HG02610 (cell line): ENCODE data around the gene MCRIP1.
"Not testable (repeated sequence)": the region's sequence is repeated elsewhere in the genome, so short reads cannot be mapped to it uniquely, and the experiment has no call there.

Source experiments
- ATAC-seq: cut with Tn5 transposase; IDR thresholded peaks from one replicate; pipeline ENCODE4 v1.9.1; 2021; ENCODE audit warnings: mild to moderate bottlenecking, moderate library complexity; ENCODE audit not compliant: unreplicated experiment

The MCRIP1 gene

DNA sequence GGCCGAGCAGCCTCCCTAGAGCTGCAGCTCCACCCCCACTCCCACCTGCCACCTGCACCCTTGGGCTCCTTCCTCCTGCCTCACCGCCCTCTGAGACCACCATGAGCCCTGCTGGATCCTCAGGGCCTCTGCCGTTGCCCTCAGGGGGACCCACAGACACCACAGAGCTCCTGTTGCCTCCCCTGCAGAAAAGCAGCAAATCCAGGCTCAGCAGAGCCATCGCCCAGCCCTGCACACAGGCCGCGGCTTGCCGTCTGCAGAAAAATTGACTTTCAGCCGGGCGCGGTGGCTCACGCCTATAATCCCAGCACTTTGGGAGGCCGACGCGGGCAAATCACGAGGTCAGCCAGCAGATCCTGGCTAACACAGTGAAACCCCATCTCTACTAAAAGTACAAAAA is 8.8 kb upstream of the MCRIP1 start:
- no peak for ATAC-seq

DNA sequence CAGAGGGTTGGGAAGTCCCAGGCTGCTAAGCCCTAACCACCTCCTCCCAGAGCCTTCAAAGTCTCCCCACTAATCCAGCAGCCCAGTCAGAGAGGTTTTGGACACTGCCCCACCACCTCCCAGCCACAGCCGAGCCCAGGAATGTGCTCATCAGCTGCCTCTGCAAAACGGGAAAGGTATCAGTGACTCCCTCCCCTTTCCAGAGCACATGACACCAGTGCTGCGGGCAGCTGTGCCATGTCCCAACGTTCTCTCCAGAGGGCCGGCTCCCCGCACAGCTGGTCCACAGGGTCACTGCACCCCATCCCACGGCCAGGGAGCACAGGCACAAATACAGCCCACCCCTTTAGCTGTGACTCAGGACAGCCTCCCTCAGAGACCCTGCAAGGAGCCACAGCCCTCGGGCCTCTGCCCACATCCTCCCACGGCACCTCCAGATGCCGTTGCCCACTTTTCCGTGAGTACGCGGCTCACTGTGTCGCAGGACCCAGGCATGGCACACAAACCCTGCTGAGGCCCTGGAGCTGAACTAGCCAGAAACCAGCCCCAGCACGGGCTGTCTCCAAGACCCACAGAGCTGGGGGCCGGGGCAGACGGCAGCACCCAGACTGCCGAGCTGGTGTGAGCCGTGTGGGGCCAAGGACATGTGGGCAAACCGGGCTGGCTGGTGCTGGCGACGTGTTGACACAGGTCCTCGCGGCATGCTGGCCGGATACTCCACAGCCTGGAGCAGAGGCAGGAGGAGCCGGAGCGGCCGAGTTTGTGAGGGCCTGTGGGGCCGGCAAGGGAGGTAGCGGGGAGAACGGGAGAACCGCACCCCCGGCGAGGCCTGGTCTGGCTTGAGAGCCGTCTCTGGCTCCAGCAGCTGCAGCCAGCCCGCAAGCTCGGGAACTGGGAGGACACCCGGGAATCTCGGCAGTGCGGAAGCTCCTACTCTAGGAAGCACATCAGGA is 8.0 kb upstream of the MCRIP1 start:
- ATAC-seq: no peak

DNA sequence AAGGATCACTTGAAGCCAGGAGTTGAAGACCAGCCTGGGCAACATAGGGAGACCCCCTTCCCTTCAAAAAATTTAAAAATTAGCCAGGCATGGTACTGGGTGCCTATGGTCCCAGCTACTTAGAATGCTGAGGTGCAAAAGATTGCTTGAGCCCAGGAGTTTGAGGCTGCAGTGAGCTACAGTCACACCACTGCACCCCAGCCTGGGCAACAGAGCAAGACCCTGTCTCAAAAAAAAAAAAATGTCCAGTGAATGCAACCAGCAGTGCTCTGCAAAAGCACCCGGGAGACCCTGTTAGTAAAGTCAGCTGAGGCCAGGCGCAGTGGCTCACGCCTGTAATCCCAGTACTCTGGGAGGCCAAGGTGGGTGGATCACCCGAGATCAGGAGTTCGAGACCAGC is 7.0 kb upstream of the MCRIP1 start:
- ATAC-seq: not testable (repeated sequence)

DNA sequence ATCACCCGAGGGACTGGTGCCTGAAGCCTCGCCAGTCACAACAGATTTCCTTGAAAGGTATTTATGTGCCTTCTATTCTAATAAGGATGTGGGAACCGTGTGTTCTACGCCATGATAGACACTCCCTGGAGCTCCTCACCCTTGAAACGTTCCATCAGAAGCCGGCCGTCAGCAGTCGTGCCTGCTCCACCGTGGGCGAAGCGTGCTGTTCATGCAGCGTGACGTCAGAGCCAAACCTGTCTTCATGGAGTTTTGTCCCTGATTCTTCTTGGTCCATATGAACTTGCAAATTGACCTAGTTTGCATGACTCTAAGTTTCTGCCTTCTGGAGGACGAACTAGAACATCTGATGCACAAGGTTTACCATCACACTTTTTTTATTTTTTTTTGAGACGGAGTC is 6.2 kb upstream of the MCRIP1 start:
- ATAC-seq: no peak

DNA sequence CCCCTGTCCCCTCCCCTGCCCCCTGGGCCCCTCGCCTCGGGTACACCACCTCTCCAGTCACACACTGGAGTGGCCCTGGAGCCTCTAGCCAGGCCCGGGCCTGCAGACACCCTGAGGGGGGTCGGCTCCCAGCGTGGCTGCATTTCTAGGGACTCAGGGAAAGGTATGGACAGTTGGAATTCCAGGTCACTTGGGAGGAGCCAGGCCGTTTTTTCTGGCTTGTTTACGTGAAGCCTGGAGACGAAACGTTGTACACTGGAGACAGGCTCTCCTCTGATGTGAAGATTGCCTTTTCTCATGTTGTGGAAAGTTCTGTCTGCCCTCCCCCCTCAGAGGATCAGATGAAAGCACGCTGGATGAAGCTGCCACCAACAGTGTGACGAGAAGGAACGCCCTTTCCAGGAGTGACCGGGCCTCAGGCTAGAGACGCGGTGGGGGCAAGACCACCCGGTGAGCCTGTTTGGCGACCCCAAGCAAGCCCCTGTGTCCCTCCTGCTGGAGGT is 5.7 kb upstream of the MCRIP1 start:
- no peak for ATAC-seq

GRCh38 chr17:81837641-81838040 is 4.5 kb upstream of the MCRIP1 start:
- ATAC-seq: no peak

DNA sequence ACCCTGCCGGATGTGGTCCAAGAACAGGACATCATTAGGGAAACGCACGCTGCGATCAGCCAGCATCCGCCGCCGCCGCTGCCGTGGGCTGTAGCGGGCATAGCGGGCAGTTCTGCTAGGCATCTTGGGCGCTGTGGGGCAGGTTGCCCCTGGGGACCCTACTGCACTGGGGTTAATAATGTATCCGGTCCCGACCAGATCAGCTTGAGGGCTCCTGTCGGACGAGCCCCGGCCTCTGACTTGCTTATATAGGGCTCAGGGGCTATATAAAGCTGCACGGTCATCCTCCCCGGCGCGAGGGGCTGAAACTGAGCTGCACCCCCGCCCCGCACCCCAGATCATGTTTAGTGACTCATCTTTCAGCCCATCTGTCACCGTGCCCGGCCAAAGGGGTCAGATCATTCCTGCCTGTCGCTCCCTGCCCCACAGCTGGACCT is 1.8 kb upstream of the MCRIP1 start, which contains the start of gene PPP1R27:
Gene PPP1R27, minus strand, starts transcription at position 220 of the 437 bp plus-strand sequence. Its CDS starts 97 bp downstream, at position 123.
- no peak for ATAC-seq

DNA sequence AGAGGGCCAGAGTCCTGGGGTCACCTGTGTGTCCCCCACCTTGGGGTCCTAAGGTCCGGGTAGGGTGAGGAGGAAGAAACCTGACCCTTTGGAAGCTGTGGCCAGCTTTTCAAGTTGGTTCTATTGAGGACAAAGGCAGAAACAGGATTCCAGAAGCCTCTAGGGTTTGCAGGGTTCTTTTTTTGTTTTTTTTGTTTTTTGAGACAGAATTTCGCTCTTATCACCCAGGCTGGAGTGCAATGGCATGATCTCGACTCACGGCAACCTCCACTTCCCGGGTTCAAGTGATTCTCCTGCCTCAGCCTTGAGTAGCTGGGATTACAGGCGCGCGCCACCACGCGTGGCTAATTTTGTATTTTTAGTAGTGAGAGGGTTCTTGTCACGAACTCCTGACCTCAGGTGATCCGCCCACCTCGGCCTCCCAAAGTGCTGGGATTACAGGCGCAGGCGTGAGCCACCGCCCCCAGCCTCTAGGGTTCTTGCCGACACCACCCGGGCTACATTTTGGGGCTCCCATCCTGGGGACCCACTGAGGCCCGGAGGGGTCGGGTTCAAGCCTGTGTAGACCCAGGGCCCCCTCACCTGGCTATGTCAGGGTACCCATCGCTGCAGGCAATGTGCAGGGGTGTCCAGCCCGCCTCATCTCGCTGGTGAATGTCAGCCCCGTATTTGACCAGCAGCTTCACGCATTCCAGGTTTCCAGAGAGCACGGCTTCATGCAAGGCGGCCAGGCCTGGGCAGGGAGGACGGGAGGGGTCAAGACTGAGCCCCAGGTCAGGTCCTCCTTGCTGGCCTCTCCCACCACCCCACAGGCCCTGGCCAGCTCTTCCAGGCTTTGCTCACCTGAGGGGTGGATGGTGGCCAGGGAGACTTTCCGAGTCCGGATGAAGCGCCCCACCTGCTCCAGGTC is 1.1 kb upstream of the MCRIP1 start:
- ATAC-seq: no peak

GRCh38 chr17:81832608-81833159 is 407 bp downstream of the MCRIP1 start:
- ATAC-seq: peak; percentile 10

DNA sequence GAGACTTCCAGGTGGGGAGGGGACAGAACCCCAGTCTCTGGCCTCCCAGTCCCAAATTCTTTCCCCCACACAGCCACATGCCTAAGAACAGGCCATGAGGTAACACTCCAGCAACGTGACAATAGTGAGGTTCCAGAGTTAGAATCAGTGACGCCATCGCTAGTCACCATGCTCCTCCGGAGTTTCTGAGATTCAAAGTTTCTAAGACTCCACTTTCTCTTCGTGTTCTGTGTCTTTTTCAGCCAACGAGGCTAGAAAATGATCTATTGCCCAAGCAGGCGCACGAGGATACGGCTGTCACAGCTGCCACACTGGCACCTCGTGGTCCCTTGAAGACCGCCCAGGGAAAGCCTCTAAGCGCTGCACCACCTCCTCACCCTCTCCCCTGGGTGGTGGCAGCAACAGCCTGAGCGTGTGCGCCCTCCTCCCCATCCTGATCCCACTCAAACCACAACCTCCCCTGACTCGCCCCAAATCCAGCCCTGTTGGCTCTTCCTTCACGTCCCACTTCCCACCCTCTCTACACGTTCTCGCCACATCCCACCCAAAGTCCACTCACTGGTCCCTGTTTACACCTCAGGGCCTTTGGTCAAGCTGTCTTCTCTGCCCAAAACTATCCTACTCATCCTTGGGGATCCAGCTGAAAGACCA is 1.0 kb downstream of the MCRIP1 start:
- ATAC-seq: no peak

DNA sequence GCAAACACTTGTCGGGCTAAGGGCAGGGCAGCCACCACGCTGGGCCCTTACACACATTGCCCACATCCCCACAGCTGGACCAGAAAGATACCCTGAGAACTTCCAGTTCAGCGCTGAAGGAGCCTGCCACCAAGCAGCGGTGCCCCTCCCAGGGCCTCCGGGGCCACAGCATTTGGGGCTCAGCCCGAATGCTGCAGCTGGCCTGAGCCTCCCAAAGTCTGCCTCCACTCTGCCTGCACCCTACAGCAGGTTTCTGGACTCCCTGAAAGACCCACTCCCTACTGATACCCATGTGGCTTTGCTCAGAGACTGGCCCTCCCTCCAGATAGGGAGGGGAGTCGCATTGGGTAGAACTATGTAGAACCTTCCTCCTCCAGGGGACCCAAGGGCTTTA is 1.5 kb downstream of the MCRIP1 start:
- ATAC-seq: no peak

DNA sequence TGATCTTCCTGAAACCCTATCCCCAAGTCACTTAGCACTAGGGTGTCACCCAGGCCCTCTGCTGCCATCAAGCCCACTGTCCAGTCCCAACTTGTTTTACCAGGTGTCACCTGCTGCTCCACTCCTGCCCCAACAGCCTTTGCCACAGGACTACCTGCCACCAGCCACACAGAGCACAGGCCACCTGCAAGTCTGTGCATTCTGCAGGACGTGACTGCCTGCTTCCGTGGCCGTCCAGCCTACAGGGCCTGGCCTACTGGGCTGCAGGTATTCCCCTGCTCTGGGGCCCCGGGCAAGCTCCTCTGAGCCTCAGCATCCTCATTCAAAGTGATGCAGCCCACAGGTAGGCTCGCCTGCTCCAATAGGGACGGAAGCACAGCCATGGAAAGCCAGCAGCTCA is 3.2 kb downstream of the MCRIP1 start:
- ATAC-seq: no peak

DNA sequence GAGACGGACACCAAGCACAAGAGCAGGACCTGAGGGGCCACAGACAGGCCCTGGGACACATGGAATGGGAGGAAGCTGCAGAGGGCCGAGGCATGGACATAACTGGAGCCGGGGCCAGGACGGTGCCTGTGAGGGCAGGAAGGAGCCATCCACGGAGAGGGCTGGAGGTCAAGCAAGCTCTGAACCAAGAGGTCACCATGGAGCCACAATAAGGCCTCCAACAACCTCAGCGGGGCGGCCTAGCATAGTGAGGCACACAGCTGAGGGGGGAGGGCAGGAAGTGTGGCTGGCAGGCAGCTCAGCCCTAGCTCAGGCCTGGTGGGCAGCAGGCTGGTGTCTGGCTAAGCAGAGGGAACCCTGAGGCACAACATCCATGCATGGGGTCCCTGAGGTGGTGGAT is 4.4 kb downstream of the MCRIP1 start:
- no peak for ATAC-seq

DNA sequence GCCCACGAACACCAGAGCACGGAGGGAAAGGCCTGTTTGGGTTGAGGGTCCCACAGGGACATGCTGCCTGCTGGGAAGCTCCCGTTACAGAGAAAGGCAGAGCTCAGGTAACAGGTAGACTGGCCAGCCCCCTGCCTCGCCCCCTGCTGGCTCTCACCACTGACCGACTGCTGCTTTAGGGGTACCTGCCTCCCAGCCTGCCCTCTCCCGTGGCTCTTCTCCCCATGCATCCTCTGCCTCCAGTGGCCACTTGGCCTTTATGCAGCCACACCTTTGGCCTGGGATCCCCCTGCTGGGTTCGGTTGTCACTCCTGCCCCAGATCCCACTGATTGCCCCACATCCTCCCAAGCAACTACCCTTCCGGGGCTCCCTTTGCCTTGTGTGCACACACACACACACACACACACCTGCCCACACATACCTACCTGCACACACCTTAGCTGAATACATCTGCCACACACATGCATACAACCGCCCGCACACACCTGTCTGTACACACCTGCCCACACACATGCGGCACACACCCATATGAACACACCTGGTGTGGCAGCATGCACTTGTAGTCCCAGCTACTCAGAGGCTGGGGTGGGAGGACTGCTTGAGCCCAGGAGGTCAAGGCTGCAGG is 7.1 kb downstream of the MCRIP1 start:
- no peak for ATAC-seq

- no peak for ATAC-seq
Measured at GRCh38 chr17:81824595-81824994, 8.5 kb downstream of the MCRIP1 start.

DNA sequence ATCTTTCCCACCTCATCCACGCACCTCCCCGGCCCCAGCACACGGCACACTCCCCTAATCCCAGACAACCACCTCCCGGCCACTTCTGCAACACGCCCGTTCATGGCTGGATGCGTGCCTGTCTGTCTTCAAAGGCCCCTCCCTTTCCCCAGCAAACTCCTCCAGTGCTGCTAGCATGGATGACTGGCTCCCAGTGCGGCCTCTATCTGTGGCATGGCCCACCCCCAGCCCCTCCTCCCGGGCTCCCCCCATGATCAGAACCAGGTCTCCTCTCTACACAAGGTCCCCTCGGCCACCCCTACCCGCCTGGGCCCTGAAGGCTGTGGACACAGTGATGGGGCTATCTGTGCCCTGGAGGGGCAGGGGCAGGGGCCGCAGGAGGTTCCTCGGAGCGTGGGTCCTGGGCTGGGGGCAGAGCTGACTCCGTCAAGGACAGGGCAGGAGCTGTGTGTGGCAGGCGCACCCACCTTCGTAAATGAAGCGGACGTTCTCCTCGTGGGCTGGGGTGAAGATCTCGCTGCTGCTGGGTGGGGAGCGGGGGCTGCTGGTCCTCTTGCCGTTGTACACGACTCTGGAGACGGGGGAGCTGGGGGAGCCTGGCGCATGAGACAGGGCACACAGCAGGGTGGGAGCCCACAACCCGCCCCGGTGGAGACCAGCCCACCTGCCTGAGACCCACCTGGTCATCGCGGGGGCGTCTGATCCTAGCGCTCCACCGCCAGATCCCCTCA is 9.1 kb downstream of the MCRIP1 start:
- ATAC-seq: no peak

DNA sequence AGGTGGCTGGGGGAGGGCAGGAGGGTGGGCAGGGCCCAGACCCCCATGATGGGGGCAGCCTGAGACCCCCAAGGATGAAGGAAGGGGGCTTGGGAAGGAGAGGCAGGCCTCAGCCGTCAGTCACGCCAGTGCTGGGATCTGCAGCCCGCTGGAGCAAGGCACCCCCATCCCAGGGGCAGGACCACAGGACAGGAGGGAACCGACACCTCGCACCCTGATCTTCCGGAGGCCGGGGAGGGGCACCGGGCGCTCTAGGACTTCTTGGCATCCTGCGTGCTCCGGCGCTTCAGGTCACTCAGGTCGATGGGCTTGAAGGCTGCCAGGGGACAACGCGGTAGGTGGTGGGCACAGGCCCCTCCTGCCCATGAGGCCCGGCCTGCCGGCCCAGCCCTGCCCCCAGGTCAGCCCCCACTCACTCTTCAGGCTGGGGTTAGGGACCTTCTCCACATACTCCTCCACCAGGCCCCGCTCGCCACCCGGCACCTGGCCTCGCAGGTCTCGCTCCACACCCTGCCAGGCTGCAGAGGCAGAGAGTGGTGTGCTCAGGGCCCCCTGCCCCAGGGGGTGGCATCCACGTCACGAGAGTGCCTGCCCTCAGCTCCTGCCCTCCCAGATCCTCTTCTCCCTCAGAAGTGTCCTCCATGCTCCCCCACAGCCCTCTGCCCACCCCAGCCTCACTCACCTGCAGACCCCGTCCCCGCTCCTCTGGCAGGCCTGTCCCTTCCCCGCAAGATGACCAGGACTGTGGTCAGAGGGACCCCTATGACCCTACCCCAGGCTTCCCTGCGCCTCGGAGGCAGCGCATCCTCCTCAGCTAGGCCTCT is 9.9 kb downstream of the MCRIP1 start:
- no peak for ATAC-seq

- no peak for ATAC-seq
Measured at GRCh38 chr17:81822312-81822637, 10.8 kb downstream of the MCRIP1 start.
